Progenitor cell of endocrine pancreas (in vitro differentiated cells): ENCODE measurements around the gene PTTG1. TPM values are rescaled to one million over a fixed set of nuclear protein-coding genes. Genes with fewer than 3 reads are reported as not detected.
A peak's percentile ranks its signal among the peaks of the same experiment; 100 is the strongest.

ENCODE experiments used
- DNase-seq: peaks from one replicate; pipeline ENCODE4 v3.0.0; 2021; ENCODE audit warnings: low spot score; ENCODE audit not compliant: unreplicated experiment
- H3K27ac Mint-ChIP-seq: 2 replicates; pipeline ENCODE4 v1.8.0; 2021; ENCODE audit warnings: mild to moderate bottlenecking, moderate library complexity, mixed read lengths
- H3K27me3 Mint-ChIP-seq: 2 replicates; pipeline ENCODE4 v1.8.0; 2021; ENCODE audit warnings: mixed read lengths
- H3K36me3 Mint-ChIP-seq: 2 replicates; pipeline ENCODE4 v1.8.0; 2022; ENCODE audit warnings: mixed read lengths; ENCODE audit not compliant: insufficient read depth
- H3K4me1 Mint-ChIP-seq: 2 replicates; pipeline ENCODE4 v1.8.0; 2021; ENCODE audit warnings: low read depth, mixed read lengths
- H3K4me3 Mint-ChIP-seq: 2 replicates; pipeline ENCODE4 v1.8.0; 2021; ENCODE audit warnings: low read depth, mild to moderate bottlenecking, moderate library complexity, mixed read lengths
- H3K9me3 Mint-ChIP-seq: 2 replicates; pipeline ENCODE4 v1.8.0; 2021; ENCODE audit warnings: low read depth, mixed read lengths
- total RNA-seq: library from RNA; stranded (reverse); gene quantifications from 2 replicates; pipeline ENCODE4 v1.2.1, GENCODE V29; 2021
- TF ChIP-seq, protein P1 (sequence below): fragments of 200-600 bp; sonication (generic); IDR thresholded peaks from one replicate; pipeline ENCODE4 v1.5.0; 2021; ENCODE audit warnings: antibody characterized with exemption, mild to moderate bottlenecking; ENCODE audit not compliant: unreplicated experiment

Gene PTTG1
- total RNA-seq, 1 donor from 2014 or later = 50.0 TPM

DNA sequence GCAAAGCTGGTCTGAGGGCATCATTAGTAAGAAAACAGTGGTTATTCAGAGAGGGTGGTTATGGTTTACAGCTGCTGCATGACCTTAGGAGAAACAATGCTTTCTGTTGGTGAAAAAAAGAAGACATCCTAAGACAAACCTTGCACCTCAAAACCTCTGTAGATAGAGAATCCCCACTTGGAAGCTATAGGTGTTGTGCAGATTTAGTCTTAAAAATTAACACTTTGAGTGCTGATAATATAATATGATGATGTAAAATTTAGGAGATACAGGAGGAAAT is 1.4 kb upstream of the PTTG1 start:
- no peaks in the 10 kb centered on the region for H3K27me3 Mint-ChIP-seq
- peaks cover 2% of the 10 kb centered on the region for H3K36me3 Mint-ChIP-seq
- H3K4me3 Mint-ChIP-seq = peak overlapping the region; percentile 99
- DNase-seq = no peak
- TF ChIP-seq, protein P1, sequence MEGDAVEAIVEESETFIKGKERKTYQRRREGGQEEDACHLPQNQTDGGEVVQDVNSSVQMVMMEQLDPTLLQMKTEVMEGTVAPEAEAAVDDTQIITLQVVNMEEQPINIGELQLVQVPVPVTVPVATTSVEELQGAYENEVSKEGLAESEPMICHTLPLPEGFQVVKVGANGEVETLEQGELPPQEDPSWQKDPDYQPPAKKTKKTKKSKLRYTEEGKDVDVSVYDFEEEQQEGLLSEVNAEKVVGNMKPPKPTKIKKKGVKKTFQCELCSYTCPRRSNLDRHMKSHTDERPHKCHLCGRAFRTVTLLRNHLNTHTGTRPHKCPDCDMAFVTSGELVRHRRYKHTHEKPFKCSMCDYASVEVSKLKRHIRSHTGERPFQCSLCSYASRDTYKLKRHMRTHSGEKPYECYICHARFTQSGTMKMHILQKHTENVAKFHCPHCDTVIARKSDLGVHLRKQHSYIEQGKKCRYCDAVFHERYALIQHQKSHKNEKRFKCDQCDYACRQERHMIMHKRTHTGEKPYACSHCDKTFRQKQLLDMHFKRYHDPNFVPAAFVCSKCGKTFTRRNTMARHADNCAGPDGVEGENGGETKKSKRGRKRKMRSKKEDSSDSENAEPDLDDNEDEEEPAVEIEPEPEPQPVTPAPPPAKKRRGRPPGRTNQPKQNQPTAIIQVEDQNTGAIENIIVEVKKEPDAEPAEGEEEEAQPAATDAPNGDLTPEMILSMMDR = no peak
- H3K27ac Mint-ChIP-seq = no peak overlapping the region
- no peaks in the 10 kb centered on the region for H3K9me3 Mint-ChIP-seq
- peaks cover 32% of the 10 kb centered on the region for H3K4me1 Mint-ChIP-seq

- TF ChIP-seq, protein P1 = no peak
- H3K4me3 Mint-ChIP-seq = peak overlapping the region; percentile 91
- DNase-seq = no peak
- H3K9me3 Mint-ChIP-seq = no peaks in the 10 kb centered on the region
- H3K4me1 Mint-ChIP-seq = peaks cover 27% of the 10 kb centered on the region
- H3K27ac Mint-ChIP-seq = no peak overlapping the region
- peaks cover 2% of the 10 kb centered on the region for H3K36me3 Mint-ChIP-seq
- H3K27me3 Mint-ChIP-seq = no peaks in the 10 kb centered on the region
Measured at GRCh38 chr5:160423099-160423498, 1.4 kb downstream of the PTTG1 start.

DNA sequence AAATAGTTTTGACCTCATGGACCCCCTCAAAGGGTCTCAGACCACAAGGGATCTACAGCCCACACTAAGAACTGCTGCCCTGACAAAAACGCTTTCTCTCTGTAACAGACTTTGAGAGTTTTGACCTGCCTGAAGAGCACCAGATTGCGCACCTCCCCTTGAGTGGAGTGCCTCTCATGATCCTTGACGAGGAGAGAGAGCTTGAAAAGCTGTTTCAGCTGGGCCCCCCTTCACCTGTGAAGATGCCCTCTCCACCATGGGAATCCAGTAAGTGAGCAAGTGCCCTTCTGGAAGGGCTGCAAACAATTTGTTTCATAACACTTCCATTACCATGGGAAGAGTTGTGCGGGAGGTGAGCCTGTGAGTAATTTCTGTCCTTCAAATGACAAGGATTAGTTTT is 6.0 kb downstream of the PTTG1 start:
- DNase-seq = no peak
- H3K4me3 Mint-ChIP-seq = no peak overlapping the region
- H3K9me3 Mint-ChIP-seq = no peaks in the 10 kb centered on the region
- TF ChIP-seq, protein P1 = no peak
- no peak overlapping the region for H3K27ac Mint-ChIP-seq
- peaks cover 10% of the 10 kb centered on the region for H3K4me1 Mint-ChIP-seq
- no peaks in the 10 kb centered on the region for H3K27me3 Mint-ChIP-seq
- H3K36me3 Mint-ChIP-seq = peaks cover 5% of the 10 kb centered on the region

- Mint-ChIP-seq H3K27me3 (peaks cover 7% of the 10 kb centered on the region), H3K9me3 (no peaks in the 10 kb centered on the region), H3K36me3 (peaks cover 5% of the 10 kb centered on the region), H3K27ac (no peak overlapping the region), H3K4me3 (no peak overlapping the region), H3K4me1 (peaks cover 7% of the 10 kb centered on the region)
- no peak for DNase-seq
- TF ChIP-seq, protein P1 = no peak
Measured at GRCh38 chr5:160432196-160432595, 10.5 kb downstream of the PTTG1 start.

DNA sequence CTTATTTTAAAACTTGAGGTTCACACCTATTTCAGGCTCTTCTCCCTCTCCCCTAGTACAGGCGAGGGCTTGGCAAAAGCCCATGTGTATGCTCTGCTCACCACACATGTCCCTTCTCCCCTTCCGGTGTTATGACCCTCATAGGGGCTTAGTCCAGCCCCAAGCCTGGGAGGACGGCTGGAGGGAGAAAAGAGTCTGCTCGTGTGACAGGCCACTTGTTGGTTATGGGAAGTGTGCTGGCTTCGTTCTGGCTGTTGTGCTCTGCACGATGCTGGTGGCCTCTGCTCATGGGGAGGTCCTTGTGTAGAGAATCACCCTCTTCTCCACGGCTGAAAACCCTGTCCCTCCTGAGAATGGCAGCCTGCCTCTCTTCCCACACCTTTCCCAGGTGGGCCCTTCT is 11.1 kb downstream of the PTTG1 start:
- Mint-ChIP-seq H3K36me3 (peaks cover 3% of the 10 kb centered on the region), H3K4me1 (peaks cover 7% of the 10 kb centered on the region), H3K27ac (no peak overlapping the region), H3K4me3 (no peak overlapping the region), H3K27me3 (peaks cover 7% of the 10 kb centered on the region), H3K9me3 (no peaks in the 10 kb centered on the region)
- TF ChIP-seq, protein P1 = no peak
- DNase-seq = no peak
